ENCODE results near the gene ARAP2.
A peak's percentile ranks its signal among the peaks of the same experiment; 100 is the strongest.

ARAP2 gene, protein sequence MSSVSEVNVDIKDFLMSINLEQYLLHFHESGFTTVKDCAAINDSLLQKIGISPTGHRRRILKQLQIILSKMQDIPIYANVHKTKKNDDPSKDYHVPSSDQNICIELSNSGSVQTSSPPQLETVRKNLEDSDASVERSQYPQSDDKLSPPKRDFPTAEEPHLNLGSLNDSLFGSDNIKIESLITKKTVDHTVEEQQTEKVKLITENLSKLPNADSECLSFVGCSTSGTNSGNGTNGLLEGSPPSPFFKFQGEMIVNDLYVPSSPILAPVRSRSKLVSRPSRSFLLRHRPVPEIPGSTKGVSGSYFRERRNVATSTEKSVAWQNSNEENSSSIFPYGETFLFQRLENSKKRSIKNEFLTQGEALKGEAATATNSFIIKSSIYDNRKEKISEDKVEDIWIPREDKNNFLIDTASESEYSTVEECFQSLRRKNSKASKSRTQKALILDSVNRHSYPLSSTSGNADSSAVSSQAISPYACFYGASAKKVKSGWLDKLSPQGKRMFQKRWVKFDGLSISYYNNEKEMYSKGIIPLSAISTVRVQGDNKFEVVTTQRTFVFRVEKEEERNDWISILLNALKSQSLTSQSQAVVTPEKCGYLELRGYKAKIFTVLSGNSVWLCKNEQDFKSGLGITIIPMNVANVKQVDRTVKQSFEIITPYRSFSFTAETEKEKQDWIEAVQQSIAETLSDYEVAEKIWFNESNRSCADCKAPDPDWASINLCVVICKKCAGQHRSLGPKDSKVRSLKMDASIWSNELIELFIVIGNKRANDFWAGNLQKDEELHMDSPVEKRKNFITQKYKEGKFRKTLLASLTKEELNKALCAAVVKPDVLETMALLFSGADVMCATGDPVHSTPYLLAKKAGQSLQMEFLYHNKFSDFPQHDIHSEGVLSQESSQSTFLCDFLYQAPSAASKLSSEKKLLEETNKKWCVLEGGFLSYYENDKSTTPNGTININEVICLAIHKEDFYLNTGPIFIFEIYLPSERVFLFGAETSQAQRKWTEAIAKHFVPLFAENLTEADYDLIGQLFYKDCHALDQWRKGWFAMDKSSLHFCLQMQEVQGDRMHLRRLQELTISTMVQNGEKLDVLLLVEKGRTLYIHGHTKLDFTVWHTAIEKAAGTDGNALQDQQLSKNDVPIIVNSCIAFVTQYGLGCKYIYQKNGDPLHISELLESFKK (N-terminal part only)

DNA sequence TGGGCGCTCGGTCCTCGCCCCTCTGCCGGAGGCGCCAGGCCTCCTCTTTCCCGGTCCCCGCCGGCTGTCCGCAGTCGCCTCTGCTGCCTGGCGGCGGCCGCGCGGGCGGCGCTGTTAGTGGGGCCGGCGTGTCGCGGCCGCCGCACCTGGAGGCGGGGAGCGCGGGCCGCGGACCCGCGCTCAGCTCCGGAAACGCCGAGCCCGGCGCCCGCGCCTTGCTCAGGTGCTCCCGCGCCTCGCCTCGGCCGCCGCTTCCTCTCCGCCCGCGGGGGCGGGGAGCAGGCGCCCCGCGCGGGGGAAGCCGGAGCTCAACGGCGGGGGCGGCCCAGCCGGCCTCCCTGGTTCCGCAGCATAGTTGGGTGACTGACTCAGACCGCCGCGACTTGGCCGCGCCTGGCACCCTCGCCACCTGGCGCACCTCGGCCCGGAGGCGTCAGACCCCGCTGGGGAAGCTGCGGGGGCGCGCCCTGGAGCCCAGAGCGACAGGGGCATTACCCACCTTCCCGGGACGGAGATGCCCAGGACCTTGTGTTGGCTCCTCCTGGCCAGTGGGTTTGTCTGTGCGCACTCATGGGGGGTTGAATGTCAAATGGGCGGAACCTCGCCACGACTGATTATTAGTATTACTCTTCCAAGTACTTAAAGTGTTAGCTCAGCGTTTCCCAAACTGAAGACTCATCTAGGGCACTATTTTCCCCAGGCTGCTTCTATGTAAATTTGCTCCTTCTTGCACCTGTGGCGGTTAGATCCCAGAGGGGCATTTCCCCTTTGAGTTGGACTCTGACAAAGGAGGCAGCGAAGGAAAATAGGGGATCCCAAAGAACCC lies at the start of gene ARAP2:
Gene ARAP2 (minus strand): TSS at position 258 of the 826 bp plus-strand sequence. CDS start 15,028 bp downstream, outside the sequence.
- peak; percentile 55 to 56 for DNase-seq (ENCODE audit: low read depth in 2 of 2)

DNA sequence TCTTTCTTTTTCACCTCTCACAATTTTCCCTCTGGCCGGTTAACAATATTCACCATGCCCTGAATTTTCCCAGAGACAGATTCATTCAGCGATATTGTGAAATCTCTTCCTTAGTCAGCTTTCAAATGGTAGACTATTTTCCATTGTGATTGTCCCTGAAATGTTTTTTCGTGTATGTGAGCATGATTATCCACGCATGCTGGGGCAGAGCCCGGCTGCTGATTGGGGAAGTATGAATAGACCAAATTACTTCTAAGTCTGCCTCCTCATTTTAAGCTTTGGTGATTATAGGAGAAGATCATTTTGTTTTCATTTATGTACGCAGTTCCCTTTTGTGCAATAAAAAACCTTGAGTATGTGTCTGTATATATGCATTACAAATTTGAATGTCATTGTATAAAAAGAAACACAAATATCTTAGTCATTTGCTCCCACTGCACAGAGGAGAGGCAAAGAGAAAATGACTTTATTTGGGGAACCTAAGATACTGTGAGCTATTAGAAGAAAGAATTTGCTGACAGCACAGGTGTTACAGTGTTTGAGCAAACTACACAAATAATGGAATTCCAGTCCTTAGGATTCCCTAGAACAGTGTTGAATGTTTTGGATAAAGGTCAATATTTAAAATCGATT lies 48.4 kb upstream of the ARAP2 start:
- DNase-seq (ENCODE audit: low read depth in 2 of 2): no peak

DNA sequence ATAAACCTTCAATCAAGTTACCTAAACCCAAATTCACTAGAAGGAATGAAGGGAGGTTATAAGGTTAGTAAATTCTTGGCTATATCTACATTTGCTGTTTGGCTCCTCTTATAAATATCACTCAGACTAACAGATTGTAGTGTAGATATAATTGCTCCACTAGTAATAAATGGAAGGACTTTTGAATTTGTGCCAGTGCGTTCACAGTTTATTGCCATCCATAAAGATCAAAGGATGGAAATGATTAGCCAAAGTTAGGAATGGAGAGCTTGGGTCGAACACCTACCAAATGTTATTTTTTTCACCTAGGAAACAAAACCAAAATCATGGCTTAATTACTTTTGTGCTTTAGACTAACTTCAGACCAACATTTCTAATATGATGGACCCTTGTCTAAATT lies 46.3 kb upstream of the ARAP2 start:
- no peak for DNase-seq (ENCODE audit: low read depth in 2 of 2)

DNA sequence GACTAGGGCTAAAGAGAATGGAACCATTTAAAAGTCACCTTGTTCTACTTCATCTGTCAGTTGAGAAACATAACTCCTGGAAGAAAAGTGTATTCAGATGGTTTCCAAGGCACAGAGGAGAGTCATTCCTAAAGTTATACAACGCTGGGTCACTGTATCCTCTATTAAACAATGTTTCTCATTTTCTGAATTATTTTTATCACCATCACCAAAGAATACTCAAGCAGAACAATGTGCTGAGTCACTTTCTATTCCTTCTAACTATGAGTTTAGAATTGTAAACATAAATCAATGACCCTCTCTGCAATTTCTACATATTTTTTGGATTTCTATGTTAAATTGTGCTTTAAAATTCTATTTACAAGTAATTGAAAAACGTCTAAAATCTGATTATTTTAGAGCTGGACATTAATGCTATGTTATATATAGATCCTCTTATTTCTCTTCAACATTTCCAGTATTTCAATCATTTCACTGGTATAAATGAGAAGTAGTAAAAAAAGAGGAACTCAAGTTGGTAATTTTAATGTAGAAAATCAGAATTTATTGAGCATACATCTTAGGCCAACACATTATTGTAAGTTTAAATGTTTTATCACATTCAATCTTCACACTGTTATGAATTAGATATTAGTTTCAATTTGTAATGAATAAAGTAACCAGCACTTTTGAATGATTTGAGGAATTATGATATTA lies 44.6 kb upstream of the ARAP2 start:
- DNase-seq (ENCODE audit: low read depth in 2 of 2): no peak

DNA sequence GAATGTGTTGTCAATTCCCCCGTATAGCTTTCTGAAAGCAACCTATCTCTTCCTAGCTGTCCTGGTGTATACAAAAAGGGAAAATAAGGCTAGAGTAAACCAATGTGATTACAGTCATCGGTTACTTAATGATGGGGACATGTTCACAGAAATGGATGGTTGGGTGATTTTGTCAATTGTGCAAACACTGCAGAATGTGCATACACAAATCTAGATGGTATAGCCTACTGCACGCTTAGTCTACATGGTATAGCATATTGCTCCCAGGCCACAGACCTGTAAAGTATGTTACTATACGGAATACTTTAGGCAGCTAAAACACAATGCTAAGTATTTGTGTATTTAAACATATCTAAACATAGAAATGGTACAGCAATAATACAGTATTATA lies 42.2 kb upstream of the ARAP2 start:
- DNase-seq (ENCODE audit: low read depth in 2 of 2): no peak

DNA sequence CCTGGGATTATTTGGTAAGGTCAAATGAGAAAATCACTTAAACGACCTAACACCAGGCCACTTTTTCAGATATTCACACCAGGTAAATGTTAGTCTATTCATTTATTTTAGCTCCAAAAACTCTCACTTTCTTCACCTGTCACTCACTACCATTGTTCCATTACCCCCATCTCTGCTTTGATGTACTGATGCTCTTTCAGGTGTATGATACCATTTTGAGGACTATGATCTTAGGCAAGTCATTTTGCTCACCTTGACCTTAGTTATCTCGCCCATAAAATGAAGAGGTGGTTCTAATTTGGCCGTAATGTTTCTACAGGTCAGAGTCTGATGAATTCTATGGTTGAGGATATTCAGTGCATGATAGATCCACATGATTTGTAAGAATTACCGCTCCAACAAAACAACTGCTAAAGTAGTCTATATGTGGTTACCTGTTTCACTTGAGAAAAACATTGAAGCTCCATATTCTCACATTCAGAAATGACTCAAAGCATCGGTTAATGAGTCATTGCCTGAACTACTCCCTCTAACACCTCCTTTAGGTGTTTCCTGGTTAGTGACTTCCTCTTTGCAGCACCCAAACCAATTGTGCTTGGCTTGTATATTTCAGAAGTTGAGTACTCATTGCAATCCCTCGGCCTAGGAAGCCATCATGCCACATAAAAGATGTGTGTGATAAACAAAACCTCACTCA lies 41.6 kb upstream of the ARAP2 start:
- DNase-seq (ENCODE audit: low read depth in 2 of 2): peak in 1 of 2 donors; percentile 25

DNA sequence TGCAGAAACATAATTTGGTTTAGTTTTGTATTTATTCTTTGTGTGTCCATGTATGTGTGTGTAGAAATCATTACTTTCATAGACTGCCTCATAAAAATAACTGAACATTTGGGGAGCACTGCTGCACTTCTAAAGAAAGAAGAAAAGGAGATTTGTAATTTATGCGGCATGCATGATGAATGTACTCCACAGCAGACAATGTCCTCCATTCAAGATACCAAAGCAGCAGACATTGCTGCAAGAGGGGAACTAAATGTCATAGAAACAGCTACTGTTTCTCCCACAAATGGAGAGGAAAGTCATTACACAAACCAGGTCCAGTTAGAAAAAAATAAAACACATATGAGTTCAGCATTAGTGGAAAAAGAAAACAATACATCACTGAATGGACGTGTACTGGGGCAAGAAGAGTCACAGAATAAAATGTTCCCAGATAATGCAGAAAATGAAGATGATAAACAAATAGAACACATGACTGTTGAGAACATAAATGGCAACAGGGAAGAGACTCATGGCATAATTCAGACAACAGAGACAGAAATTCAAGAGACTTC lies 39.7 kb upstream of the ARAP2 start:
- DNase-seq (ENCODE audit: low read depth in 2 of 2): no peak

DNA sequence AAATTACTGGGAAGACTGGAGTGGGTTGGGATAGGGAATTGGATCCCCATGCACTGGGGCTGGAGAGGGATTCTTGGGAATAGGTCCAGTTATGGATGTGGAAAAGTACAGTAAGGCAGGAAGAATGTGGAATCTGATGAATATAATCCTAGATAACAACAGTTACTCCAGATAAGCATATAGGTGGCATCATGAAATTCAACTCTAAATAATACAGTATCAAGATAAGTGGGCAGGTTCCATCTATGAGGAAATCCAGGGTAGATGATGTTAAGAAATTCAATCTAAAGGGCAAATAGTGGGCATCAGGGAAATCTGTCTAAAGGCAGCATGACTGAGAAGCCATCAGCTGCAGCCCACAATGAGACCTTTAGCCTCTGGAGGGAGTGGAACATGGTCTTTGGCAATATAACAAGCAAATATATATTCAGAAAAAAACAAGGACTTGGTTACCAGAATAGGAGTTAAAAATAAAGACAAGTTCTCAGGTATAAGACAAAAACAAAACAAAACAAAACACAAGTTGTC lies 38.3 kb upstream of the ARAP2 start:
- no peak for DNase-seq (ENCODE audit: low read depth in 2 of 2)

DNA sequence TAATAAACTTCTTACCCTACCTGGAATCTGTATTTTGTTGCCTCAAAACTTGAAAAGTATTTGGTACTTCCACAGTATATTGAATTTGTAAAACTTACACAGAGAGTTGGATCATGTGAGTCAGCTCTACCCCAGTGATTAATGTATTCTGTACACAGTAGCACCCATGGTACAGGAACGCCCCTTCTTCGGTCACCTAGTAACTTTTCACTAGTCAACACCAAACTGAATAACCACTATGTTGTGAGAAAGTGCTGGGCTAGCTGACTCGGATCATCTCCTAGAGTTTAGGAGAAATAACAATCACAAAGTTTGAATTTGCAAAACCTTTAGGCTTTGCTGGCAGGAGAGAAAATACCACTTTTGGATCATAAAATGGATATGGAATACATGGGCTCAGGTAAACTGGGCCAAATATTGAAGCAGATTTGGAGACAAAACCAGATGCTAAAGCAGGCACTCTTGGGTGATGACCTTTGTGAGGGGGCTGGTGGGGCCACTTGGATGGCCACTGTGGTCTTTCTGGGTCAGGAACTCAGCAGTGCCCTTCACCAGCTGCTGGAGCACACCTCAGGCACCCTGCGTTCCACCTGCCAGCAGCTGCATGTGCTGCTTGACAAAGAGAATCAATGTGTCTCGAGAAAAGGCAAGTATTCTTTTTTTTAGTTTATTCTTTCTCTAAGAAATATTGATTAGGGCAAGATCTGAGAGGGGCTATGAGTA lies 37.2 kb upstream of the ARAP2 start, which contains the start of gene DTHD1:
Gene DTHD1 (plus strand): TSS at position 233 of the 723 bp plus-strand sequence. CDS start 143 bp downstream, at position 376.
- DNase-seq (ENCODE audit: low read depth in 2 of 2): no peak

DNA sequence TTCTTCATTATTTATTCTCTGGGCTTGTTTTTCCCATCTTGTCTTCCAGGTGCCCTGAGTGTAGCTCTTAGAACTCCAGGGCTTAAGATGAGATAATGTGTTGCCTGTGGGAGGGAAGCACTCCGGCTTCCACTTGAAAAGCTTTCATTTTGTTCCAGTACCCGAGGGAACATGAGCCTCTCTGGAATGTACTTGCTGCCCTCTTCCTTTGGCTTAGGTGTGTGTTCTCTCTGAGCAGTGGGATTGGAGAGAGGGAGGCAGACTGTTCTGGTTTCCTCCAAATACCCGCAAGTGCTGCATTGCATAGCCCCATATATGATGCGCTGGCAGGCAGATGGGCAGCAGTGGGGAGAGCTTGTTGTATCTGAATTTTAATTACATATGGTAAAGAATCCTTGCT lies 36.2 kb upstream of the ARAP2 start:
- DNase-seq (ENCODE audit: low read depth in 2 of 2): no peak

DNA sequence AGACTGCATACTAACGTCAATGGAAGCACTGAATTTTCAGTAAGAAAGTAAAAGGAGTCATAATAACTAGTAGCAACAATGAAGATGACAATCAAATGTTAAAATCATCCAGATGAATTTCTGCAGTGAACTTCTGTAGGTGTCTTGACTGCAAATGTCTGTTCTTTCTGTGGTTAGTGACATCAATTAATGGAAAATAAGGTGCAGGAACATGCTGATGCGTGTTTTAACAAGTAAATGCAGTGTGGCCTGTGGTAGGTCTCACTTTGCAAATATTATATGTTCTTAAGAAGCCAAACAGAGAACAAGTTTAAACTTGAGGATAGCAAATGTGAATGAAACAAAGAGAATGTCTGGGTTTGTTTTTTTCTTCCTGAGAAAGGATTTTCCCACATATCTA lies 34.5 kb upstream of the ARAP2 start:
- DNase-seq (ENCODE audit: low read depth in 2 of 2): no peak

DNA sequence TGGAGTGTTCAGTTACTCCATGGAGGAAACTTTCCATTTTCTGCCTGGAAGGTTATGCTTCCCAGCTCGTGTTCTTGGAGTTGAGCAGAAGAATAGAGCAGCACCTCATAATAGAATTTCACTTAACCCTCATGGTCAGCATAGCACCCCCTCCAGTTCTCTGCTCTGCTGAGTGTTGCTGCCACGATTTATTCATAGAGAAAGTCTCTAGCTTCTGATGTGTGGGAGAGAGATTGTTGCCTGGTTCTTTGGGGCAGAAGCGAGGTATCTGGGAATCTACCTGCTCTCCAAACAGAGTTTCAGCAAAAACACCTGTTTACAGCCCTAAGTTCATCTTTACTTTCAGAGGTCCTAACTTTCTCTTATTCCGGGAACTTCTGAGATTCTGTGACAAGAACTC lies 33.2 kb upstream of the ARAP2 start:
- no peak for DNase-seq (ENCODE audit: low read depth in 2 of 2)

DNA sequence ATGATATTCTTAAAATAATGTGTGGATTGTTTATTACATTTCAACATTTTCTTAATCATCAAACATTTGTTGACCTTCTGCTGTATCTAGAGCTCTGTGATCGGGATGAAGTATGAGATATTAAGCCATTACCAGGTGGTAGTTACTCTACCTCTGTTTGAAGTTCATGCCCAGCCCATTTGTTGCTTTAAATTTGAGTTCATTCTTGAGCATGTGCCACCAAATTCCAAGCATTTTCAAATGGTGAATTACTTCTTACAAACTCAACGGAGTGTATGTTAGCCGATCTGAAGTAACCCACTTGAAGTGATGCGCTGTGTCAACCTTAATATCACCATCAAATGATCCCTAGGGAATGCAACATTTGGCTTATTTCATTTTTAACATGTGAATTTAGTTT lies 29.8 kb upstream of the ARAP2 start:
- no peak for DNase-seq (ENCODE audit: low read depth in 2 of 2)

DNA sequence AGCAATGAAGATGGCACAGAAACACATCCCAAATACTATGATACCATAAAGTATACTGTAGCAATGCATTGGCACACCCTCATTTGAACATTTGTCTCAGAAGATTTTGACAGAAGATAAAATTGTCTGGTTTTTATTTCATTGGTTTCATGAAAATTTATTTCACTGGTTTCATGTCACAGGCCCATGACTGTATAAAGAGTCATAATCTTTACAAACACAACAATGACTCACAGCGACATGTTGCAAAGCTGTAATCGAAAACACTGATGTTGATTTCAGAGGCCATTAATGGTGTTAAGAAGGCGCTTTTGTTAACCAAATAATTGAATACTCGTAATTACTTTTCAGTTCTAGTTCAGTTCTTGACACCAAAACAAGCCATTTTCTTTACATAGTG lies 29.0 kb upstream of the ARAP2 start:
- DNase-seq (ENCODE audit: low read depth in 2 of 2): no peak

DNA sequence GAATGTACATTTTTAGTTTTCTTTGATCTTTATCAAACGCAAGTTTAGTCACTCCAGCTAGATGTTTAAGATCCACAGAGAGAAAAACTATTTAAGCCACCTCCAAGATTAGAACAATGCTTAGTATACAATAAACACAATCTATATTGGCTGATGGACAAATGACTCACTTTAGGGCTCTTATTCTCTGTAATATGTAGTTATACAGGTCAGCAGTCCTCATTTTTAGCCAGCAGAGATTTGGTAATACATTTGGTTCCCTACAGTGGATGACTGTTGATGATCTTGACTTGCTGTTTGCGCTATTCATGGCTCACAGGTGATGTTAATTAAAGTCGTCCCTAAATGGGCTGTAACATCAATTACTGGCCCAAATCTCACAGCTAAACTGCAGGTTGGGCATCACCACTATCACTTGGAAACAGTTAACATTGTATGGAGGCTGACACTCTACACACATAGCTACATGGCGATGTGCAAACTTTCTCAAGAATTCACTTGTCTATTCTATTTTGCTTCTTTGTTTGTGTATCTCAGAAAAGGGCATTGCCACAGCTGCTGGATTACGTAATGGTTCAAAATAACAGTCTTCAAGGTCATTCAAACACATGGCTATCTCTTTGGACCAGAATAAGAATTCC lies 25.3 kb upstream of the ARAP2 start:
- DNase-seq (ENCODE audit: low read depth in 2 of 2): no peak

DNA sequence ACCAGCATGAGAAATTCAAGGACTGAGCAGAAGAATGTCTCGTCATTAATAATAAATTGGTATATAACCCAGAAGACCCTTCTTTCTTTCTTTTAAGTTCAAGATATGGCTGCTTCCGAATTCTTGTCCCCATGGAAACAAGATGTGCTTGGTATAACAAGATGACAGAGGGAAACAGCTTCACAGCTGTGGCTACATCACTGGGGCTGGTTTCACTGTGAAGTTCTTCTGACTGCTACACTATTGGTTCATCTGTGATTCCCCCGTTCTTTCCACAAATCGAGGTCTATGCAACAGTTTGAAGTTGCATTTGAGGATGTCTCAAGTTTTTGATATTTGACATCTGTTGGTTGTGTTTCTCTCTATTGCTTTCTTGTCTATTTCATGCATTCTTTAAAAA lies 24.8 kb upstream of the ARAP2 start:
- no peak for DNase-seq (ENCODE audit: low read depth in 2 of 2)

DNA sequence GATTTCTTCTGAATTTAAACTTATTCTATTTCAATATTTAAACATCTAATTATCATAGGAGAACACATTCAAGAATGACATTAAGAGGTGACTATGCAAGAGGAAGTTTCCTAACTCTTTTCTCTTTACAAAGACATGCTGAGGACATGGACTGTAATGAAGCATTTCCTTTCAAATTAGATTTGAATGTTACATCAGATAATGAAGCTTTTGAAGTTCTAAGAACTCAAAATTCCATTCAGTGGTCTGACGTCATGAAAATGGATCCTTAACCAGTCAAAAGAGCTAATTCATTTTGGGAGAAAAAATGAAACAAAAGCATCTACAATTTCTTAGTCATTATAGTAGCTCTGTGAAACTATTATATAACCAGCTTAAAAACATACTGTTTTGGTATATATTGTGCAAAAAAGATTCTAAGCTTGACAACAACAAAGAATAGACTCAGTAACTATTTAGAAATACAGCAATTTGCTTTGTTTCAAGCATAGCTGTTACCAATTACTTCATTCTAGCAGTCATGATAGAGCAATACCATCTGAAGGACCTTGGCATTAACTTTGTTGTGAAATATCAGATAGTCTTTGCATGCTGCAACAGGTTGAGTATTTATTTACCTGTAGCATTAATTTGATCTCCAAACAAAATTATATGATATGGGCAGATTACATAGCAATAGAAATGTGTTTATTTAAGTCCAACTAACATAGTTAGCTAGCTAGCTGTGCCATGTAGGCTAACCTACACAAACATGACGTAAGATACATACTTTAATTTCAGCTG lies 23.4 kb upstream of the ARAP2 start:
- no peak for DNase-seq (ENCODE audit: low read depth in 2 of 2)
